OCI-LY1 (cell line): ENCODE results near the gene LDLRAD4.

ENCODE experiments used
- H2AFZ ChIP-seq: fragments of 200-600 bp; sonication (generic), shearing (Covaris generic); 2 replicates; pipeline ENCODE4 v1.6.0; 2014; ENCODE audit warnings: antibody characterized with exemption, mild to moderate bottlenecking, low read length
- H3F3A ChIP-seq: fragments of 200-600 bp; sonication (generic), shearing (Covaris generic); 2 replicates; pipeline ENCODE4 v1.6.0; 2014; ENCODE audit warnings: mild to moderate bottlenecking, antibody characterized with exemption, low read length, moderate library complexity; ENCODE audit not compliant: insufficient read depth
- H3K27ac ChIP-seq: fragments of 200-600 bp; sonication (generic); 2 replicates; pipeline ENCODE4 v1.5.1; 2014; ENCODE audit warnings: low read length, mixed run types, mild to moderate bottlenecking, low read depth; ENCODE audit not compliant: poor library complexity, severe bottlenecking
- H3K27me3 ChIP-seq: fragments of 200-600 bp; sonication (generic); 2 replicates; pipeline ENCODE4 v1.6.0; 2014; ENCODE audit warnings: antibody characterized with exemption, mild to moderate bottlenecking, low read length, moderate library complexity; ENCODE audit not compliant: insufficient read depth
- H3K36me3 ChIP-seq: fragments of 200-600 bp; sonication (generic); 2 replicates; pipeline ENCODE4 v1.6.1; 2014; ENCODE audit warnings: mild to moderate bottlenecking, antibody characterized with exemption, low read length, moderate library complexity, mixed read lengths; ENCODE audit not compliant: insufficient read depth
- H3K4me1 ChIP-seq: fragments of 200-600 bp; sonication (generic); 2 replicates; pipeline ENCODE4 v1.5.1; 2014; ENCODE audit warnings: mild to moderate bottlenecking, low read length, moderate library complexity; ENCODE audit not compliant: insufficient read depth, severe bottlenecking
- H3K4me2 ChIP-seq: fragments of 200-600 bp; sonication (generic), shearing (Covaris generic); 2 replicates; pipeline ENCODE4 v1.6.1; 2014; ENCODE audit warnings: low read length
- H3K4me3 ChIP-seq: fragments of 200-600 bp; sonication (generic); 2 replicates; pipeline ENCODE4 v1.5.1; 2014; ENCODE audit warnings: low read length, low read depth, mild to moderate bottlenecking, mixed read lengths; ENCODE audit not compliant: poor library complexity, severe bottlenecking
- H3K79me2 ChIP-seq: fragments of 200-600 bp; shearing (Covaris generic); 2 replicates; pipeline ENCODE4 v1.6.1; 2016; ENCODE audit warnings: mixed run types, low read length, mixed read lengths; ENCODE audit not compliant: insufficient read depth
- H3K9ac ChIP-seq: fragments of 200-600 bp; sonication (generic), shearing (Covaris generic); 2 replicates; pipeline ENCODE4 v1.6.1; 2014; ENCODE audit warnings: mild to moderate bottlenecking, low read length, mixed read lengths
- H3K9me2 ChIP-seq: fragments of 200-600 bp; sonication (generic), shearing (Covaris generic); 2 replicates; pipeline ENCODE4 v1.6.1; 2014; ENCODE audit warnings: low read depth, mild to moderate bottlenecking, low read length, mixed read lengths
- H3K9me3 ChIP-seq: fragments of 200-600 bp; shearing (Covaris generic); 2 replicates; pipeline ENCODE4 v1.6.1; 2014; ENCODE audit warnings: low read length, mixed read lengths
- H4K20me1 ChIP-seq: fragments of 200-600 bp; sonication (generic), shearing (Covaris generic); 2 replicates; pipeline ENCODE4 v1.6.0; 2016; ENCODE audit warnings: mild to moderate bottlenecking, low read length; ENCODE audit not compliant: insufficient read depth
- CTCF ChIP-seq: fragments of 200-600 bp; sonication (generic), shearing (Covaris generic); IDR thresholded peaks from 2 replicates; pipeline ENCODE4 v1.5.1; 2017; ENCODE audit warnings: mild to moderate bottlenecking, antibody characterized with exemption, low read length, moderate library complexity, mixed read lengths
- EZH2 ChIP-seq: fragments of 200-600 bp; sonication (generic), shearing (Covaris generic); IDR thresholded peaks from 2 replicates; pipeline ENCODE4 v1.8.0; 2017; ENCODE audit warnings: borderline replicate concordance, mixed run types, mild to moderate bottlenecking, antibody characterized with exemption, low read length, moderate library complexity, mixed read lengths

Gene LDLRAD4

GRCh38 chr18:13243363-13243762 lies 24.8 kb downstream of the LDLRAD4 start:
- H3K4me1 ChIP-seq = no peaks in the 10 kb centered on the region
- H2AFZ ChIP-seq = no peak overlapping the region
- H3K36me3 ChIP-seq = no peaks in the 10 kb centered on the region
- H3F3A ChIP-seq = no peaks in the 10 kb centered on the region
- H3K9me2 ChIP-seq = no peaks in the 10 kb centered on the region
- H3K27me3 ChIP-seq = peaks cover 30% of the 10 kb centered on the region
- no peak overlapping the region for H3K9ac ChIP-seq
- no peak overlapping the region for H3K4me3 ChIP-seq
- H3K4me2 ChIP-seq = no peak overlapping the region
- no peaks in the 10 kb centered on the region for H3K79me2 ChIP-seq
- no peak overlapping the region for H3K27ac ChIP-seq
- TF ChIP-seq CTCF (no peak), EZH2 (no peak)
- no peaks in the 10 kb centered on the region for H4K20me1 ChIP-seq
- no peaks in the 10 kb centered on the region for H3K9me3 ChIP-seq

DNA sequence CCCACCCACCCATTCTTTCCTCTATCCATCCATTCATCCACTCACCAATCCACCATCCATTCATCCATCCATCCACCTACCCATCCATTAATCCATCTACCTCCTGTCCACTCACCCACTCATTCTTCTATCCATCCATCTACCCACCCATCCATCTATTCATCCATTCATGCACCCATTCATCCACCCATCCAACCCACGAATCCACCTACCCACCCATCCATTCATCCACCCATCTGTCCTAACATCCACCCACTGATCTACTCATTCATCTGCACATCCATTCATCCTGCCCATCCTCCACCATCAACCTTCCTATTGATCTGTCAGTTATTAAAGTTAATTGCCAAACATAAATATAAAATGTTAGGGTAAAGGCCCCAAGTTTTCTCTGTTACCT lies 25.6 kb downstream of the LDLRAD4 start:
- Histone ChIP-seq H4K20me1 (no peaks in the 10 kb centered on the region), H3K9ac (no peak overlapping the region), H3K79me2 (no peaks in the 10 kb centered on the region), H2AFZ (no peak overlapping the region), H3K4me1 (no peaks in the 10 kb centered on the region), H3K27me3 (peaks cover 27% of the 10 kb centered on the region; the same call in 1 of the 2 replicates), H3K4me2 (no peak overlapping the region), H3K36me3 (no peaks in the 10 kb centered on the region), H3F3A (no peaks in the 10 kb centered on the region), H3K4me3 (no peak overlapping the region), H3K9me2 (no peaks in the 10 kb centered on the region), H3K9me3 (no peaks in the 10 kb centered on the region), H3K27ac (no peak overlapping the region)
- TF ChIP-seq CTCF = no peak
- no peak for TF ChIP-seq EZH2

DNA sequence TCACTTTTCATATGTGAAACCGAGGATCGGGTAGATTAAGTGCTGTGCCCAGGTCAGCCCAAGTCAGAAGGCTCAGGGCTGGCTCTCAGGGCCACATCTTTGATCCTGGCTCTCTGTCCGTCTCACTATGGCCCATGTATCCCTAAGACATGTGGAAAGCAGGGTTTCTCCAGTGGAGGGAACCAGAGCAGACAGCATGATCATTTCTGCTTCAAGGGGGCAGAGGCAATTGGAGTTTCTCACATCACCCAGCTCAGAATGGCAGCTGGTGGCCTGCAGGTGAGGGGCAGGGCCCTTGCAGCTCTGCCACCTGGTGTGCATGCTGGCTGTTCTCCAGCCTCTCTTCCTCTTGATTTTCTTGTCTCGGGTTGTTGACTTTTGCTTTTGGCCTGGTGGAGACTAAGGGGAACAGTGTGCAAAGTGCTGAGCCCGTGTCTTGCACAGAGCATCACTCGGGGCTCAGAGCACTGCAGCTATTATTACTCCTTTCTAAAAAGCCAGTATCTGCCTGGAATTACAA lies 27.0 kb downstream of the LDLRAD4 start:
- no peak overlapping the region for H2AFZ ChIP-seq

More for the DNA sequence above, 27.0 kb downstream of the LDLRAD4 start:
- Histone ChIP-seq H3K4me3 (no peak overlapping the region), H3K36me3 (no peaks in the 10 kb centered on the region), H3K9ac (no peak overlapping the region), H3K9me2 (no peaks in the 10 kb centered on the region), H3K27me3 (peaks cover 15% of the 10 kb centered on the region; the same call in 1 of the 2 replicates), H3F3A (no peaks in the 10 kb centered on the region), H3K79me2 (no peaks in the 10 kb centered on the region), H3K4me1 (no peaks in the 10 kb centered on the region), H4K20me1 (no peaks in the 10 kb centered on the region), H3K9me3 (no peaks in the 10 kb centered on the region), H3K4me2 (no peak overlapping the region), H3K27ac (no peak overlapping the region)
- TF ChIP-seq EZH2 = no peak
- no peak; the same call in 1 of the 2 replicates for TF ChIP-seq CTCF
